Limb (tissue), 2 donors: ENCODE measurements around the gene ADGRA1.

ENCODE experiments used
- DNase-seq, 2 donors: peaks; one replicate each; pipeline ENCODE4 v3.0.0-alpha.2; 2016; ENCODE audit errors: extremely low spot score in 2 of 2

ADGRA1 gene

GRCh38 chr10:133056001-133056400, 31.7 kb upstream of the ADGRA1 start:
- no peak for DNase-seq

GRCh38 chr10:133056651-133057178, 31.0 kb upstream of the ADGRA1 start:
- no peak for DNase-seq

GRCh38 chr10:133058331-133059092, 29.2 kb upstream of the ADGRA1 start:
- DNase-seq = no peak

- DNase-seq = no peak
These were observed 28.6 kb upstream of the ADGRA1 start for GRCh38 chr10:133059093-133059470.

- DNase-seq = no peak
These were observed 28.2 kb upstream of the ADGRA1 start for GRCh38 chr10:133059571-133059970.

- DNase-seq = no peak
These were observed 27.7 kb upstream of the ADGRA1 start for GRCh38 chr10:133060022-133060421.

- no peak for DNase-seq
These were observed 27.3 kb upstream of the ADGRA1 start for GRCh38 chr10:133060466-133060865.

GRCh38 chr10:133060881-133061280, 26.8 kb upstream of the ADGRA1 start:
- DNase-seq = no peak

GRCh38 chr10:133061296-133062038, 26.3 kb upstream of the ADGRA1 start:
- DNase-seq = no peak

GRCh38 chr10:133062085-133062484, 25.6 kb upstream of the ADGRA1 start:
- DNase-seq = no peak

- no peak for DNase-seq
These were observed 25.1 kb upstream of the ADGRA1 start for GRCh38 chr10:133062635-133063034.

- DNase-seq = no peak
These were observed 20.3 kb upstream of the ADGRA1 start for GRCh38 chr10:133067149-133068105.

- no peak for DNase-seq
These were observed 19.4 kb upstream of the ADGRA1 start for GRCh38 chr10:133068111-133069032.

GRCh38 chr10:133069033-133069525, 18.6 kb upstream of the ADGRA1 start:
- no peak for DNase-seq

GRCh38 chr10:133070405-133070804, 17.3 kb upstream of the ADGRA1 start:
- DNase-seq = no peak

GRCh38 chr10:133070810-133071209, 16.9 kb upstream of the ADGRA1 start:
- DNase-seq = no peak

GRCh38 chr10:133071733-133072132, 16.0 kb upstream of the ADGRA1 start:
- DNase-seq = no peak

GRCh38 chr10:133072196-133072595, 15.5 kb upstream of the ADGRA1 start:
- DNase-seq = no peak

- no peak for DNase-seq
These were observed 14.9 kb upstream of the ADGRA1 start for GRCh38 chr10:133072720-133073390.
